NB4 (cell line): ENCODE measurements around the gene DHCR24.

Experiments
- DNase-seq: peaks from one replicate; pipeline ENCODE4 v3.0.0; 2010; ENCODE audit warnings: low read depth
- H3K4me3 ChIP-seq: one replicate; pipeline ENCODE4 v1.5.1; 2011; ENCODE audit warnings: mild to moderate bottlenecking, low read depth, low read length, moderate library complexity
- CTCF ChIP-seq: IDR thresholded peaks from one replicate; pipeline ENCODE4 v1.5.1; 2012; ENCODE audit warnings: low read depth, low read length
- MAX ChIP-seq: IDR thresholded peaks from 2 replicates; pipeline ENCODE4 v1.6.1; 2011; ENCODE audit warnings: low read depth, low read length
- MYC ChIP-seq: IDR thresholded peaks from 2 replicates; pipeline ENCODE4 v1.6.1; 2011; ENCODE audit warnings: low read depth, low read length
- POLR2A ChIP-seq: IDR thresholded peaks from 2 replicates; pipeline ENCODE4 v1.6.1; 2011; ENCODE audit warnings: mild to moderate bottlenecking; ENCODE audit not compliant: insufficient read length; ENCODE audit errors: extremely low read depth

Gene DHCR24

GRCh38 chr1:54818461-54819194 lies 68.4 kb downstream of the DHCR24 start:
- H3K4me3 ChIP-seq = no peak overlapping the region
- DNase-seq = no peak
- TF ChIP-seq POLR2A (no peak), MYC (no peak)

GRCh38 chr1:54816951-54817350 lies 70.0 kb downstream of the DHCR24 start:
- TF ChIP-seq MYC (no peak), POLR2A (no peak), CTCF (no peak)

GRCh38 chr1:54816130-54816529 lies 70.9 kb downstream of the DHCR24 start:
- H3K4me3 ChIP-seq = no peak overlapping the region
- DNase-seq = no peak
- no peak for TF ChIP-seq POLR2A
- no peak for TF ChIP-seq CTCF
- TF ChIP-seq MYC = no peak
- no peak for TF ChIP-seq MAX

More at GRCh38 chr1:54816951-54817350, 70.0 kb downstream of the DHCR24 start:
- H3K4me3 ChIP-seq = no peak overlapping the region
- no peak for DNase-seq

GRCh38 chr1:54815086-54815876 lies 71.7 kb downstream of the DHCR24 start:
- H3K4me3 ChIP-seq = no peak overlapping the region
- TF ChIP-seq MYC (no peak), MAX (no peak), POLR2A (no peak), CTCF (no peak)
- no peak for DNase-seq

- no peak overlapping the region for H3K4me3 ChIP-seq
- no peak for DNase-seq
- no peak for TF ChIP-seq CTCF
- TF ChIP-seq MAX = no peak
- no peak for TF ChIP-seq POLR2A
- no peak for TF ChIP-seq MYC
Measured at GRCh38 chr1:54814571-54814970, 72.4 kb downstream of the DHCR24 start.

- DNase-seq = no peak
- TF ChIP-seq MYC (no peak), POLR2A (no peak), CTCF (no peak), MAX (no peak)
- H3K4me3 ChIP-seq = no peak overlapping the region
Measured at GRCh38 chr1:54814126-54814498, 72.9 kb downstream of the DHCR24 start.
